ENCODE measurements around the gene DNAJC5.
"Not testable (repeated sequence)": the region's sequence is repeated elsewhere in the genome, so short reads cannot be mapped to it uniquely, and the experiment has no call there.

DNAJC5 gene

DNA sequence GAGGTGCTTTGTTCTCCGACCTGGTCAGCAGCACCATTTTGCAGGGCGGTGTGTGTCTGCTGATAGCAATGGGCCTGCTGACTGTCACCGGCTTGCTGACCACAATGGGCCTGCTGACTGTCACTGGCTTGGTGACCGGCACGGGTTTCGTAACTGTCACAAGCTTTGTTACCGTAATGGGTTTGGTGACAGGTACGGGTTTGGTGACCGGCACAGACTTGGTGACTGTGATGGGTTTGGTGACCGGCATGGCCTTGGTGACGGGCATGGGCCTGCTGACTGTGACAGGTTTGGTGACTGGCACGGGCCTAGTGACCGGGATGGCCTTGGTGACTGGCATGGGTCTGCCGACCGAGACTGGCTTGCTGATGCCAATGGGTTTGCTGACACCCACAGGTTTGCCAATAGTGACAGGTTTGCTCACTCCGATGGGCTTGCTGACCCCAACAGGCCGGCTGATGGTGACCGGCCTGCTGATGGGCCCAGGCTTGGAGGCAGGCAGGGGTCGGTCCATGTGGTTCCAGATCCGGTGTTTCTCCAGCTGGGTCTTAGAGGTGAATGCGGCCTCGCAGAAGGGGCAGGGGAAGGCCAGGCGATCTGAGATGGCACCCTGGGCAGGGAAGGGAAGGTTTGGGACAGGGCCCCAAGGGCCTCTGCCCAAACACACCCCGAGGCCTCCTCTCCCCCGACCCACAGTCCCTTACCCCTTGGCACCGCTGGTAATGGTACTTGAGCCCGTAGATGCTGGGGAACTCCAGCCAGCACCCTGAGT is 71.4 kb downstream of the DNAJC5 start:
- no peak for DNase-seq (ENCODE audit: low read depth in 2 of 2, low spot score in 1 of 2)

DNA sequence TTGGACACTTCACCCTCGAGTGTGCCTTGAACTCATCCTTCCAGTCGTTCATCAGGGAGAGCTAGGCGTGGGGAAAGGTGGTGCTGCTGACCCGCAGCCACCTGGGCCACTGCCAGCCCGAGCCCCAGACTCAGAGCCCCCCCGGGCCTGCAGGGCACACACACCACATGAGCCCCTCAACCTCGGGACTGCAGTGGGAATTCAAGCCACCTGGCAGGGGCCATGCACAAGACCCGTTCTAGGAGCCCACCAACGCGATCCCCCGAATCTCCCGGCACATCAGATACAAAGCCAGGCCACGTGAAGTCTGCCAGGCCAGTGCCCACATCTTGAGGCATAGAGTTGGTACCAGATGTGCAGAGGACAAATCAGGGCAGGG is 72.0 kb downstream of the DNAJC5 start:
- no peak for DNase-seq (ENCODE audit: low read depth in 2 of 2, low spot score in 1 of 2)

DNA sequence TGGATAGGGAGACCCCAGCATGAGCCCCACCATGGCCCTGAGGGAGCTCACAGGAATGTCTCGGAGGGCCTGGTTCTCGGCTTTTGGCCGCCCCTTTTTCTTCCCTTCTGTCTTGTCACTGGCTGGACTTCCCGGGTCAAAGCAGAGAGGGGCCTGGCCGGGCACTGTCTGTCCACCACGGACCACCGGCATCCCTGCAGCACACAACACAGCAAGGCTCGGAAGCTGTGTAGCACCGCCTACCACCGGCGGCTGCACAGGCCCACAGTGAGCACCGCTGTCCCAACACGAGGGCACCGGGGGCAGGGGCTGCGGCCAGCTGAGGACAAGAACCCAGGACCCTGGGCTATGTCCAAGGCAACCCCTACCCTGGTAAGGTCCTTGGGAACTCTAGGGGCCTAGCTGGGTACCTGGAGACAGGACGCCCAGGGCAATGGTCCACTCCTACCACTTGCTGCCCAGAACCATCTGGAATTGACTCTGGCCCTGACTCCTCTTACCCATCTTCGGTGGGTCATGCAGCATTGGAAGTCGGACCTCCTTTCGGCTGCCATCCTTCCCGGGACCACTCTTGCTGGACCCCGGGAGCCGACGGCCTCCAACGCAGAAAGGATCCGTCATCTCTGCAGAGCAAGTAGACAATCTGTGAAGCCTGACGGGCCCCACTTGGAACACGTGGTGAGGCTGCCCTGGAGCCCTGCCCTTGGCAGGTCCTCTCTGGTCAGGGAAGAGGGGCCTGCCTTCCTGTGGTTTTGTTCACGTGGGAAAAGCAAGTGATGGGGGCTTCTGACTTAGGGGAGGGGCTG is 72.6 kb downstream of the DNAJC5 start:
- DNase-seq (ENCODE audit: low read depth in 2 of 2, low spot score in 1 of 2): no peak

DNA sequence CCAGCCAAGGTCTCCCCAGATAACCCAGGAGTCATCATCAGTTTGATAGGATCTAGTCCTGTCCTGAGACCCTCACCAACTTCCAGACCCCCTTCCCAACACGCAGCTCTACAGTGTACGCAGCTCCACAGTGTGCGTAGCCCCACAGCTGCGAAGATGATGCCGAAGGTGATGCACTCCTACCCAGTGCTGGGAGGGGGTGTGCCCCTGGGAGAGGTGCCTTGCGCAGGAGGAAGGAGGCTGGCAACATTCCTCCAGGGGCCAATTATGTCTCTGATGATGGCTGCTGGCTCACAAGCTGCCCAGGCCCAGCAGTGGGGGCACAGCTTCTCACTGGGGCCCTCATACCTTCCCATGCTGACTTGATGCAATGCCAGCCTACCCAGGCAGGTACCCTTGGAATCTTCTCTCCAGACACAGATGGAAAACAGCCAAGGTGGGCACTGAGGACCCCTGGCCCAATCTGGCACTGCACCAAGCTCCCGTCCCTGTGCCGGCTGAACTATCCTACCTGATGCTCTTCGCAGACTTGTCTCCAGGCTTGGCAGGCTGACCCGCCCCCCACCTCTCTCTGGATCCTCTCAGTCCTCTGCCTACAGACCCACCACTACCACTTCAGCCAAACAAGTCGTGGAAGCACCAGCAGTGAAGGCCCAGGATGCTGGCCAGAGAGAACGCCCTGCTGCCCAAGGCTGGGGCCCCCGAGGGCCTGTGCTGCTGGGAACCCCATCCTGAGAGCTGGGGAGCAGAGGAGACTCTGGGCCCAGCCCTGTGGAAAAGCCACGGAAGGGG is 73.4 kb downstream of the DNAJC5 start:
- no peak for DNase-seq (ENCODE audit: low read depth in 2 of 2, low spot score in 1 of 2)

DNA sequence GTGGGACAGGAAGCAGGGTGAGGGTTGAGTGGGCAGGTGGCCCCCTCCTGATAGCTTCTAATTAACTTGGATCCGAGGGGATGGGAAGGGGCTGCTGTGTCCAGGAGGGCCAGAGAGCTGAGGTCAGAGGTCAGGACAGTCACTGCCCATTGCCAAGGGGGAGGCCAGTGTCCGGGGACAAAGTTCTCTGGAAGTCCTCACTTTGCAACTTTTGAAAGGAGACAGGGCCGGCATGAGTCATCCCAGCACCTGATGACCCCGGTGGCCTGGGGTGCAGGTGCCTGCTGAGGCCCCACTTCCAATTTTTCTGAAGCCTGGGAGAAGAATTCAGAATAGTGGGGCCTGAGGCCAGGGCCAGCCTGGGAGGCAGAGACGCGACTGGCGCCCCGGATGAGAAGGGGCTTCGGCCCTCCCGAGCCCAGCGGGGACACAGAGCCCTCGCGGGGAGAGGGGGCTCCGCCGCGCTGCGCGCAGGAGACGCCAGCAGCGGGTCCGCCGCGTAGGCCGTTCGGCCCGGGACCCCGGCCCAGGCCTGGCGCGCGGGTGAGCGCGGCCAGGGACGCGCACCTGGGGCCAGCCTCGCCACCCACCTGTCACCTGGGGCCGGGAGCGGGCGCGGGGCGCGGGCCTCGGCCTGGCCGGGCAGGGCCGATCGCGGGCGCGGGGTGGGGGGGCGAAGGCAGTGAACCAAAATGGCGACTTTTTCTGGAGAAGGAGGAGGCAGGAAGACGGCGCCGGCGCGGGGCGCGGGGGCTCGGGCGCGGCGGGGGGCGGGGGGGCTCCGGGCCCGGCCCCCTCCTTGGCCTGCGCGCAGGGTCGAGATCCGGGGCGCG is 74.2 kb downstream of the DNAJC5 start:
- DNase-seq (ENCODE audit: low read depth in 2 of 2, low spot score in 1 of 2): no peak

DNA sequence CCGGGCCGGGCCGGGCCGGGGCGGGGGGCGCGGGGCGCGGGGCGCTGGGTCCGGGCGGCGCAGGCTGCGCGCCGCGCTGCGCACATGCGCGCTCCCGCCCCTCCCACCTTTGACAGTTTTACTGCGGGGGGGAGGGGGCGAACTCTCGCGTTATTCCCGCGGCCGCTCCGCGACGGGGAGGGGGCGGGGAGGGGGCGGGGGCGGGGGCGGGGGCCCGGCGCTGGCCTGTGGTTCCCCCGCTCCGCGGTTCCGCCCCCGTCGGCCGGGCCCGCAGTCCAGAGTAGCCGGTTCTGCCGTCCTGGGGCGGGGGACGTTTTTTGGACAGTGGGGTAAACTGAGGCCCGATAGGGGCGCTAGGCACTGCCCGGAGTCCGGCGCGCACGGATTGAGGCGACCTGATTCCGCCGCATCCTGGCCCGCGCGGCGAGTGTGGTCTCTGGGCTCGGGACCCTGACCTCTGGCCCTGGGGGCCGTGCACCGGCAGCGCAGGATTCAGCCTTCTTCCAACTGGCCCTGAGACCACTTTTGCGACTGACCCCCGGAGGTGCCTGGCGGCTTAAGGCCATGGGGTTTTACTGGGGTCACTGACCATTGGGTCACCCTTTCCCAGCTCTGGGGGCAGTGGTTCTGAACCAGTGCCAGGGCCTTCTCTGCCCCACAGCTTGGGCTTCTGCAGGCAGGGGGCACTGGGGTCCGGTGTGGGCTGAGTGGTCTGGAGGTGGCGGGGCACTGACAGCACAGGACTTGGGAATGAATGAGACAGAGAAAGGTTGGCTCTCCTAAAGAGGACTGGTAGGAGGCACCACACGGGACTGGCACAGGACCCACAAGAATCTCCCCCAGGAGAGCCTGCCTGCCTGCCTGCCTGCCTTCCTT is 75.2 kb downstream of the DNAJC5 start, which contains the start of gene ZNF512B:
Gene ZNF512B, minus strand, starts transcription at position 93 of the 876 bp plus-strand sequence. CDS start 1,980 bp downstream, outside the sequence.
- no peak for DNase-seq (ENCODE audit: low read depth in 2 of 2, low spot score in 1 of 2)

DNA sequence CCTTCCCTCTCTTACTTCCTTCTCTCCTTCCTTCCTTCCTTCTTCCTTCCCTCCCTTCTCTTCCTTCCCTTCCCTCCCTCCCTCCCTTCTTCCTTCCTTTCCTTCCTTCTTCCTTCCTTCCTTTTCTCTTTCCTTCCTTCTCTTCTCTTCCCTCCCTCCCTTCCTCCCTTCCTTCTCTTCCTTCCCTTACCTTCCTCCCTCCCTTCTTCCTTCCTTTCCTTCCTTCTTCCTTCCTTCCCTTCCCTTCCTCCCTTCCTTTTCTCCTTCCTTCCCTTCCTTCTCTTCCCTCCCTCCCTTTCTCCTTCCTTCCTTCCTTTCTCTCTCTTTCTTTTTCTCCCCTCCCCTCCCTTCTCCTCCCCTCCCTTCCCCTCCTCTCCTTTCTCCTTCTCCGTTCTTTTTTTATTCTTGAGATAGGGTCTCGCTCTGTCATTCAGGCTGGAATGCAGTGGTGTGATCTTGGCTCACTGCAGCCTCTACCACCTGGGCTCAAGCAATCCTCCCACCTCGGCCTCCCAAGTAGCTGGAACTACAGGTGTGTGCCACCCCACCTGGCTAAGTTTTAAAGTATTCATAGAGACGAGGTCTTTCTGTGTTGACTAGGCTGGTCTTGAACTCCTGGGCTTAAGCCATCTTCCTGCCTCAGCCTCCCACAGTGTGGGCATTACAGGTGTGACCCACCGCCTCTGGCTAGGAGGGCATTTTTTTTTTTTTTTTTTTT is 75.9 kb downstream of the DNAJC5 start:
- no peak for DNase-seq (ENCODE audit: low read depth in 2 of 2, low spot score in 1 of 2)

DNA sequence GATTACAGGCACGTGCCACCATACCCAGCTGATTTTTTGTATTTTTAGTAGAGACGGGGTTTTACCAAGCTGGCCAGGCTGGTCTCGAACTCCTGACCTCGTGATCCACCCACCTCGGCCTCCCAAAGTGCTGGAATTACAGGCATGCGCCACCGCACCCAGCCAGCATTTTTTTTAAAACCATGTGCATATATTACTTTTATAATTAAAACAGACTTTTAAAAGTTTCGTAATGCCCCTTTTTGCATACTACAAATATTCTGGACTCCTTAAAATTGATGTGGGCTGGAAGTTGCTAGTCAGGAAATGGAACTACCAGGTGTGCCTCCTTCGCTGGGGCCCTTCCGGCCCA is 77.0 kb downstream of the DNAJC5 start:
- DNase-seq (ENCODE audit: low read depth in 2 of 2, low spot score in 1 of 2): not testable (repeated sequence)

DNA sequence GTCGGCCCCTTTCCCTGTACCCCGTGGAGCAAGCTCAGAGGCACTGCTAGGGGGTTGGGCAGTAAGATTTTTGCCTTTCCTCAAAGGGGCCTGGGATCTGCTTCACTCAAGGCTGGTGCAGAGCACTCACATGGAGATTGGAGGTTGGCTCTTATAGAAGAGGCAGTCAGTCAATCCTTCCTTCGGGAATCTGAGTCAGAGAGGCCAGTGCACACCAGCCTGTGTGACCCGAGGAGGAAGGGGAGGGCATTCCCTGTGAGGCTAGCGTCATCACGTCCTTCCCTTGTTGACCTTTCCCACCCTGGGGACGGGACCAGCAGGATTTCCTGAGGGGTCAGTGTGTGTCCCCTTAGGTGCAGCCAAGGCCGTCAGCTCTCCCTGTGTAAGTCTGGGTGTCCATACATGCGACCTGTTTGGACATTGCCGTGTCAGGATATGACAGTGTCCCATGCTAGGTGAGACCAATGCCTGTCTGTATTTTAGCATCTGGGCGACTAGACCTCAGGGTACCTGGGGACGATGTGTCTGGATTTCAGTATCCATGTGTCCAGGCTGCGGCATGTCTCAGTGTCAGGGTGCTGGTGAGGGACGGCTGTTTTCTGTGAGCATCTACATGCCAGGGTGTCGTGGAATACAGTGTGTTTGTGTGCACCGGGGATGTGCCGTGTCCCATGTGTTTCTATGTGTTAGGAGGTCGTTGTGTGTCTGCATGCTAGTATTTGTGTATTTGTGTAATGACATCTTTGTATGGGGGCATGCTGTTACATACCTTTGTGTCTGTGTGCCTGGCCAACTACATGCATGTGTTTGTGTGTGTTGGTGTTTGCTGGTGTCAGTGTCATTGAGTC is 77.6 kb downstream of the DNAJC5 start:
- no peak for DNase-seq (ENCODE audit: low read depth in 2 of 2, low spot score in 1 of 2)

DNA sequence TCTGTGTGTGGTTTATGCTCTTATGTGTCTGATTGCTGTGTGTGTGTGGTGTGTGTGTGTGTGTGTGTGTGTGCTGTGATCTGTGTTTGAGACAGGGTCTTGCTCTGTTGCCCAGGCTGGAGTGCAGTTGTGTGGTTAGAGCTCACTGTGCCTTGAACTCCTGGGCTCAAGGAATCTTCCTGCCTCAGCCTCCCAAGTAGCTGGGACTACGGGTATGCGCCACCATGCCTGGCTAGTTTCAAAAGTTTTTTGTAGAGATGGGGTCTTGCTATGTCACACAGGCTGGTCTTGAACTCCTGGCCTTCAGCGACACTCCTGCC is 78.2 kb downstream of the DNAJC5 start:
- DNase-seq (ENCODE audit: low read depth in 2 of 2, low spot score in 1 of 2): no peak

DNA sequence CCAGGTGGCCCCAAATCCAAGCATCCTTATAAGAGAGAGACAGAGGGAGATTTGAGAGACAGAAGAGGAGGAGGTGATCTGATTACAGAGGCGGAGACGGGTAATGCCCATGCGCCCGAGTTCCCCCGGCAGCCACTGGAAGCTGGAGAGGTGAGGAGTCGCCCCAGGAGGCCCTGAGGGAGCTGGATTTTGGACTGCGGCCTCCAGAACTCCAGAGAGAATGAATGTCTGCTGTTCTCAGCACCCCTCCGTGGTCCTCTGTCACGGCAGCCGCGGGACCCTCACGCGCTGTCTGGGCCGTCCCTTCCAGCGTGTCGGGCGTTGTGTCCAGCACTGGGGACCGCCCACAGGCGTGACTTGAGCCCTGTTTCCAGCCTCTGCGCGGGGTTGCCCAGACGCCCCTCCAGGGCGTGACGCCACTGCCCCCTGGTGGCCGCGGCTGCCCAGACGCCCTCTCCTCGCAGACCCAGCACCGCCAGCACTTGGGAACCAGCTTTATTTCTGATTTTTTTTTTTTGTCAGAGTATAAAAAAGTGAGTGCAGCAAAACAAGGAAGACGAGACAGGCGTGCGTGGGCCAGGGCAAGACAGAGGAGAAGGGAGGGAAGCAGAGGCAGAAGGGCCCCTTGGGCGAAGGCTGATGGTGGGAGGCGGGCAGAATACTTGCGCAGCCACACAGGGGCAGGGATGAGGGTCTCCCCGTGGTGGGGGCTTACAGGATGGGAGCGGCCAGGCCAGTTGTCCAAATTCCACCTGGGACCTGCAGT is 78.9 kb downstream of the DNAJC5 start:
- DNase-seq (ENCODE audit: low read depth in 2 of 2, low spot score in 1 of 2): peak in 1 of 2 donors; percentile 59

DNA sequence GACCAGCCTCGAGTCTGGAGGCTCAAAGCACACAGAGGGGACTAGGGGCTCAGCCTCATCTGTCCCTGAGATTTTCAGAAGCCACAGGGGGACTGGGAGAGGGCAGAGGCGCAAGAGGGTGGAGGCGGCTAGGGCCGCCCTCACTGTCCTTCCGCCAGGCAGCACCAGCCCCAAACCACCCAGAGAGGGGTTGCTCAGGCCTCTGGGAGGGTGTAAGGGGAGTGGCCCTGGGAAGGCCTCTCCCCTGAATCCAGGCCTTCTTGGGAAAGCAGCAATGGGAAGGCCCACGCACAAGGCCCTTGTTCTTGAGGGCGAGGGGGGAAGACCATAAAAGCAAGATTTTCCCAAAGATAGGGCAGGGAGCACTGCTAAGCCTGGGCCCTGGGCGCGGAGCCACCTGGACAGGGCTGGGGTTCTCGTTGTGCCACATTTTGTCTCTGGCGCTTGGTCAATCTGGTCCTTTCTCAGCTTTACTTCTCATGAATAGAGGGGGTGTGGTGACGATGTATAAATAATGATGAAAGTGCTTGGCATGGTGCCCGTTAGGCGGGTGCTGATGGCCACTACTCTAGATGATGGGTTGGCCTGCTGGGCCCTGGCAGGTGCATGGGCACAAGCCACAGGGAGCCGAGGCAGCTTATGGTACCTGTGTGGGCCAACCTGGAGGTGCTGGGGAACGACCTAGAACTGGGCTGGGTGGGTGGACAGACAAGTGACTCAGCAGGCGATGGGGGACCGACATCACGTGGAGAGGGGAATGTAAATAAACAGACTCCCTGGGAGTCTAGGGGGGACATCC is 79.7 kb downstream of the DNAJC5 start:
- DNase-seq (ENCODE audit: low read depth in 2 of 2, low spot score in 1 of 2): no peak

DNA sequence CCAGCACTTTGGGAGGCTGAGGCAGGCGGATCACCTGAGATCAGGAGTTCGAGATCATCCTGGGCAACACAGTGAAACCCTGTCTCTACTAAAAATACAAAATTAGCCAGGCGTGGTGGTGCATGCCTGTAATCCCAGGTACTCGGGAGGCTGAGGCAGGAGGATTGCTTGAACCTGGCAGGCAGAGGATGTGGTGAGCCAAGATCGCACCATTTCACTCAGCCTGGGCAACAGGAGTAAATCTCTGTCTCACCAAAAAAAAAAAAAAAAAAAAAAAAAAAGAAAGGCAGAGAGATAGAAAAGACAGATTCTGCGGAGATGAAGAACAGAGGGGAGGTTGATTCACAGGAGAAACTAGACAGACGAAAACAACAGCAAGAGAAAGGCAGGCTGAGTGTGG is 81.6 kb downstream of the DNAJC5 start:
- DNase-seq (ENCODE audit: low read depth in 2 of 2, low spot score in 1 of 2): not testable (repeated sequence)

DNA sequence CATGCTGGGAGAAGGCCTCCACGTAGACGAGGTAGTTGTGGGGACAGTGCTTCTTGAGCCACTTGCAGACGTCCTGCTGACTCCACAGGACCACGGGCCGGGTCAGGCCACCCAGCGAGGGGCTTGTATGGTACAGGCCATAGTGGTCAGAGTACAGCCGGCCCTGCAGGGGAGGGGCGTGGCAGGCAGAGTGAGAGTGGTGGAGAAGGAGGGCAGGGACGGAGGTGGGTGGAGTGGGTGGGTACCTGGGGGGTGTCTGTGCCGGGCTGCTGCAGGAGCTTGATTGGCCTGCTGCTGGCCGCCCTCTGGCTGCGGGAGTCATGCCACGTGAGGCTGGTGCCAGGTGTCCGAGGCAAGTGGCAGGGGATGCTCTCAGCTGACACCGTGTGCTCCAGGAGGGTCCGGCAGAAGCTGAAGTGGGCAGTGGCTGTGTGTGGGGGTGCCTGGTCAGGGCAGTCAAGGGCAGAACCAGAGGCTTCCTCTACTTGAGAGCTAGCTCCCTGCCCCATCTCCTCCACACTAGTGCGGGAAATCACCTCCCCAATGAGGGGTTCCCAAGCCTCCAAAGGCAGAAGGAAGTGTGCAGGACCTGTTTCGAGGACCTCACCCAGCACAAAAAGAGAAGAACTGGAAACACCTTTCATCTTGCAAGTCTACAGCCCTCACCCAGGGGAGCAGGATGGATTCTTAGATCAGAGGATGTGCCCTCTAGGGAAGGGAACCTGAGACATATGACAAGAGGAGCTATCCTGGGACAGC is 82.2 kb downstream of the DNAJC5 start:
- DNase-seq (ENCODE audit: low read depth in 2 of 2, low spot score in 1 of 2): no peak

DNA sequence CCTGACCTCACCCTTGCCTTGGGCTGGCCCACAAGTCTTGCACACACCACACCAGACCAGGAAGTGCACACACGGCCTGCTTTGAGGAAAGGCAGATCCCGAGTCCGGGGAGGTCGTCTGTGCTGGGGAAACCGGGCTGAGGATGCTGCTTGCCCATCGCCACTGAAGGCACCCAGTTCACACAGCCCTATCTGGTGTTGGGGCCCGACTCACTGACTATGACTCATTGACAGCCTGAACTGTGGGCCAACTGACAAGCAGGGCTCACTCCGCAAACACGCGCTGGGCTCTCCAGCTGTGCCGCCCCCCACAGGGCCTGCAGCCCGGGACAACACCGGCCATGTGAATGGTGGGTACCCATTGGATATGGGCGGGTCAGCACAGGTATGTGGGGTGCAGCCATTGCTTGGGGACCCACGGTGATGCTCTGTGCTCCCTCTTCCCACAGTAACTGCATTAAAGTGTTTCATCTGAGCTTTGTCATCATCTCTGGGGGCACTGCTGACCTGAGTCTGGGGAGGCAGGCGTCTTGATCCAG is 82.9 kb downstream of the DNAJC5 start:
- DNase-seq (ENCODE audit: low read depth in 2 of 2, low spot score in 1 of 2): peak in 1 of 2 donors; percentile 46

Data from stimulated activated CD8-positive, alpha-beta memory T cell treated with anti-CD3 and anti-CD28 coated beads, Interleukin-4, amount 100 ng/mL, for 4 hours (primary cell).